ENCODE measurements around the gene SAG. TPM values are rescaled to one million over a fixed set of nuclear protein-coding genes. Genes with fewer than 3 reads are reported as not detected.

Gene SAG
- total and polyA plus RNA-seq, 10 of the 15 experiments (the other 5 are each of a cell fraction or from before 2014, with no cell fraction given), result 0.06 to 0.47 TPM; not detected in 8

GRCh38 chr2:233289648-233290047, 18.0 kb upstream of the SAG start:
- H3K4me1 ChIP-seq (ENCODE audit: control insufficient read depth, insufficient read depth, low read length), result no peaks in the 10 kb centered on the region
- no peaks in the 10 kb centered on the region for H3K27me3 ChIP-seq (replicated peaks in 1 of 2; ENCODE audit: control insufficient read depth in 2 of 2, insufficient read depth in 2 of 2, low read length in 1 of 2)
- H3K9ac ChIP-seq (ENCODE audit: control insufficient read depth, insufficient read depth, low read length), result no peak overlapping the region
- no peak for ATAC-seq
- no peak overlapping the region for H2AFZ ChIP-seq (ENCODE audit: control insufficient read depth, low read depth, low read length)
- in situ Hi-C loops (cut with MboI) (no loop called here), intact Hi-C loops (cut with micrococcal nuclease; ENCODE audit: unreplicated experiment) (no loop called here)
- peaks cover 49 to 58% of the 10 kb centered on the region in 2 experiments for H3K36me3 ChIP-seq (ENCODE audit: control insufficient read depth in 2 of 2, insufficient read depth in 2 of 2, low read length in 1 of 2)
- ChIA-PET POLR2A (no interaction called here), RAD21 (ENCODE audit: unreplicated experiment) (no interaction called here), CTCF (no interaction called here), SMC1A (ENCODE audit: uncharacterized antibody, unreplicated experiment) (interaction anchor here (0.6 kb wide), 1 partner anchor 262 kb away, joined by 3 read pairs; no protein-coding TSS in a partner anchor)
- H3K9me3 ChIP-seq (replicated peaks; ENCODE audit: control insufficient read depth, insufficient read depth, low read length), result no peaks in the 10 kb centered on the region
- FAIRE-seq, result no peak
- H3K79me2 ChIP-seq (ENCODE audit: control insufficient read depth, insufficient read depth, low read length), result no peaks in the 10 kb centered on the region
- no peak for DNase-seq (ENCODE audit: low read depth, low spot score)
- TF ChIP-seq NR2F1 (conservative IDR thresholded peaks at IDR 0.05), result no peak
- no peak for TF ChIP-seq SREBF1 (IDR thresholded peaks at IDR 0.05; ENCODE audit: low read length)
- TF ChIP-seq BMI1 (IDR thresholded peaks at IDR 0.05; ENCODE audit: borderline replicate concordance), result no peak
- TF ChIP-seq RAD21 (IDR thresholded peaks at IDR 0.05; ENCODE audit: insufficient read depth, low read depth, low read length), result no peak
- no peak for TF ChIP-seq E4F1 (IDR thresholded peaks at IDR 0.05; ENCODE audit: borderline replicate concordance, partially characterized antibody)
- no peak for TF ChIP-seq IRF3 (IDR thresholded peaks at IDR 0.05)
- TF ChIP-seq SKIL (IDR thresholded peaks at IDR 0.05; ENCODE audit: low read depth, poor library complexity, severe bottlenecking), result no peak
- no peak for TF ChIP-seq CREB1 (IDR thresholded peaks at IDR 0.05; ENCODE audit: low read depth)
- no peak for TF ChIP-seq KAT2A (conservative IDR thresholded peaks at IDR 0.05; ENCODE audit: control insufficient read depth, low read depth, low read length)
- no peak for TF ChIP-seq KDM1A (IDR thresholded peaks at IDR 0.05; ENCODE audit: borderline replicate concordance)
- TF ChIP-seq PAX8 (IDR thresholded peaks at IDR 0.05), result no peak
- TF ChIP-seq CEBPB (IDR thresholded peaks at IDR 0.05; ENCODE audit: borderline replicate concordance in 1 of 2, low read depth in 2 of 2, low read length in 2 of 2), result no peak
- no peak for TF ChIP-seq POLR2AphosphoS5 (IDR thresholded peaks at IDR 0.05; ENCODE audit: low read length)
- TF ChIP-seq PAX5 (IDR thresholded peaks at IDR 0.05; ENCODE audit: borderline replicate concordance, low read depth, low read length), result no peak
- TF ChIP-seq STAT3 (IDR thresholded peaks at IDR 0.05; ENCODE audit: low read depth, low read length), result no peak
- no peak overlapping the region for H3K27ac ChIP-seq (ENCODE audit: control insufficient read depth, insufficient read depth)
- 93% methylated on average over 12 of the region's 12 CpGs for WGBS (ENCODE audit: insufficient coverage, insufficient replicate concordance, low lambda C conversion rate, missing lambda C conversion rate)
- H3K4me3 ChIP-seq, result no peak overlapping the region
- no peak overlapping the region for H3K4me2 ChIP-seq (ENCODE audit: control insufficient read depth, insufficient read depth)
- no TSS peak for BruUV-seq (replicated peaks)
- H4K20me1 ChIP-seq (ENCODE audit: control insufficient read depth, insufficient read depth), result no peaks in the 10 kb centered on the region
